ENCODE results near the gene ZNF837.
"Not testable (repeated sequence)": the region's sequence is repeated elsewhere in the genome, so short reads cannot be mapped to it uniquely, and the experiment has no call there.

Gene ZNF837

GRCh38 chr19:58388175-58388526, 7.3 kb upstream of the ZNF837 start:
- TF ChIP-seq POLR2A (IDR thresholded peaks at IDR 0.05; ENCODE audit: low read length) (no peak), GATA1 (IDR thresholded peaks at IDR 0.05; ENCODE audit: low read depth, low read length) (no peak)
- DNase-seq: no peak

GRCh38 chr19:58387338-58388174, 6.7 kb upstream of the ZNF837 start:
- TF ChIP-seq GATA1 (IDR thresholded peaks at IDR 0.05; ENCODE audit: low read depth, low read length) (no peak), POLR2A (IDR thresholded peaks at IDR 0.05; ENCODE audit: low read length) (peak; percentile 74)
- peak in 1 of 2 experiments; percentile 66 for DNase-seq

- TF ChIP-seq GATA1 (IDR thresholded peaks at IDR 0.05; ENCODE audit: low read depth, low read length): no peak
- TF ChIP-seq POLR2A (IDR thresholded peaks at IDR 0.05; ENCODE audit: low read length): peak; percentile 98
- peak; percentile 98 to 99 for DNase-seq
These were observed 5.9 kb upstream of the ZNF837 start, which contains the start of gene RPS5 for GRCh38 chr19:58386576-58387337. Gene RPS5 (plus strand): TSS chr19:58387269. CDS start chr19:58388138, 869 bp downstream.

- TF ChIP-seq POLR2A (IDR thresholded peaks at IDR 0.05; ENCODE audit: low read length) (no peak), GATA1 (IDR thresholded peaks at IDR 0.05; ENCODE audit: low read depth, low read length) (no peak)
- no peak for DNase-seq
These were observed 5.2 kb upstream of the ZNF837 start for GRCh38 chr19:58385891-58386575.

GRCh38 chr19:58385313-58385890, 4.6 kb upstream of the ZNF837 start:
- no peak for DNase-seq
- TF ChIP-seq GATA1 (IDR thresholded peaks at IDR 0.05; ENCODE audit: low read depth, low read length) (no peak), POLR2A (IDR thresholded peaks at IDR 0.05; ENCODE audit: low read length) (no peak)

GRCh38 chr19:58382997-58383603, 2.3 kb upstream of the ZNF837 start:
- TF ChIP-seq GATA1 (IDR thresholded peaks at IDR 0.05; ENCODE audit: low read depth, low read length): no peak
- no peak for TF ChIP-seq POLR2A (IDR thresholded peaks at IDR 0.05; ENCODE audit: low read length)
- DNase-seq: no peak

- TF ChIP-seq GATA1 (IDR thresholded peaks at IDR 0.05; ENCODE audit: low read depth, low read length): no peak
- TF ChIP-seq POLR2A (IDR thresholded peaks at IDR 0.05; ENCODE audit: low read length): no peak
- DNase-seq: no peak
These were observed 806 bp upstream of the ZNF837 start for GRCh38 chr19:58381460-58382212.

- DNase-seq: no peak
- TF ChIP-seq POLR2A (IDR thresholded peaks at IDR 0.05; ENCODE audit: low read length) (no peak), GATA1 (IDR thresholded peaks at IDR 0.05; ENCODE audit: low read depth, low read length) (no peak)
These were observed 681 bp downstream of the ZNF837 start for GRCh38 chr19:58380037-58380661.

- TF ChIP-seq POLR2A (IDR thresholded peaks at IDR 0.05; ENCODE audit: low read length): no peak
- no peak for TF ChIP-seq GATA1 (IDR thresholded peaks at IDR 0.05; ENCODE audit: low read depth, low read length)
- no peak for DNase-seq
These were observed 1.6 kb downstream of the ZNF837 start for GRCh38 chr19:58379246-58379645.

GRCh38 chr19:58376724-58377123, 4.1 kb downstream of the ZNF837 start:
- DNase-seq: not testable (repeated sequence)

- TF ChIP-seq GATA1 (IDR thresholded peaks at IDR 0.05; ENCODE audit: low read depth, low read length): no peak
- no peak for TF ChIP-seq POLR2A (IDR thresholded peaks at IDR 0.05; ENCODE audit: low read length)
- no peak for DNase-seq
These were observed 6.6 kb downstream of the ZNF837 start for GRCh38 chr19:58374200-58374599.

GRCh38 chr19:58372311-58373133, 8.3 kb downstream of the ZNF837 start:
- no peak for DNase-seq
- no peak for TF ChIP-seq GATA1 (IDR thresholded peaks at IDR 0.05; ENCODE audit: low read depth, low read length)
- TF ChIP-seq POLR2A (IDR thresholded peaks at IDR 0.05; ENCODE audit: low read length): no peak
